NCI-H1092 treated with DMSO at 0.1 percent for 48 hours (cell line): ENCODE measurements around the gene SIL1.
A peak's percentile ranks its signal among the peaks of the same experiment; 100 is the strongest.
"Not testable (repeated sequence)": the region's sequence is repeated elsewhere in the genome, so short reads cannot be mapped to it uniquely, and the experiment has no call there.

Source experiments
- DNase-seq: peaks from one replicate; lab custom pipeline; 2025; lab: John Stamatoyannopoulos, UW

Gene SIL1

GRCh38 chr5:139197710-139198669, at the start of gene SIL1:
TSS of gene SIL1 (minus strand) at chr5:139198368. CDS start at chr5:139127843, 70,525 bp downstream.
- DNase-seq = peak; percentile 86

- no peak for DNase-seq
Observed at GRCh38 chr5:139246394-139246793, 48.2 kb upstream of the SIL1 start.

GRCh38 chr5:139245637-139246339, 47.6 kb upstream of the SIL1 start:
- DNase-seq = no peak

GRCh38 chr5:139243425-139243970, 45.3 kb upstream of the SIL1 start:
- no peak for DNase-seq

- DNase-seq = no peak
Observed at GRCh38 chr5:139241139-139241538, 43.0 kb upstream of the SIL1 start.

GRCh38 chr5:139236479-139236878, 38.3 kb upstream of the SIL1 start:
- no peak for DNase-seq

GRCh38 chr5:139232147-139232724, 34.1 kb upstream of the SIL1 start:
- no peak for DNase-seq

- DNase-seq = no peak
Observed at GRCh38 chr5:139228201-139228803, 30.1 kb upstream of the SIL1 start.

- DNase-seq = no peak
Observed at GRCh38 chr5:139226131-139226530, 28.0 kb upstream of the SIL1 start.

- no peak for DNase-seq
Observed at GRCh38 chr5:139223481-139223880, 25.3 kb upstream of the SIL1 start.

GRCh38 chr5:139222346-139222745, 24.2 kb upstream of the SIL1 start:
- no peak for DNase-seq

- not testable (repeated sequence) for DNase-seq
Observed at GRCh38 chr5:139218038-139218437, 19.9 kb upstream of the SIL1 start.

- no peak for DNase-seq
Observed at GRCh38 chr5:139215107-139215975, 17.2 kb upstream of the SIL1 start.

GRCh38 chr5:139214646-139215045, 16.5 kb upstream of the SIL1 start:
- DNase-seq = no peak

GRCh38 chr5:139212906-139213305, 14.7 kb upstream of the SIL1 start:
- no peak for DNase-seq

GRCh38 chr5:139212486-139212885, 14.3 kb upstream of the SIL1 start:
- DNase-seq = no peak

GRCh38 chr5:139210585-139210984, 12.4 kb upstream of the SIL1 start:
- DNase-seq = no peak

GRCh38 chr5:139207297-139208000, 9.3 kb upstream of the SIL1 start:
- no peak for DNase-seq

GRCh38 chr5:139205586-139205985, 7.4 kb upstream of the SIL1 start:
- no peak for DNase-seq

- no peak for DNase-seq
Observed at GRCh38 chr5:139205124-139205523, 7.0 kb upstream of the SIL1 start.
